Right lobe of liver (tissue), 6 donors: ENCODE results near the gene CEP43. TPM values are rescaled to one million over a fixed set of nuclear protein-coding genes. Genes with fewer than 3 reads are reported as not detected.
A peak's percentile ranks its signal among the peaks of the same experiment; 100 is the strongest.

Experiments
- ATAC-seq, 4 donors: fragments of 200-7000 bp; cut with Tn5 transposase; one replicate each; pipeline ENCODE4 v1.9.1; 2020; ENCODE audit warnings: mild to moderate bottlenecking in 4 of 4, moderate library complexity in 4 of 4
- DNase-seq, 3 donors: peaks; one replicate each; pipeline ENCODE4 v3.0.0-alpha.2; 2020
- H3K27ac ChIP-seq, 3 donors: fragments of 200-600 bp; one replicate each; pipeline ENCODE4 v1.8.0; 2022
- H3K27me3 ChIP-seq, 2 donors: fragments of 200-600 bp; one replicate each; pipeline ENCODE4 v1.8.0; 2022
- H3K36me3 ChIP-seq, 4 donors: fragments of 200-600 bp; sonication (generic) in 1 of 4; one replicate each; pipeline versions ENCODE4 v1.5.1 to v1.8.0; 2017 to 2022; ENCODE audit warnings: control low read depth in 1 of 4
- H3K4me1 ChIP-seq, 4 donors: fragments of 200-600 bp; sonication (generic) in 1 of 4; one replicate each; pipeline versions ENCODE4 v1.5.1 to v1.8.0; 2017 to 2022; ENCODE audit warnings: control low read depth in 1 of 4
- H3K4me3 ChIP-seq, 3 donors: fragments of 200-600 bp; one replicate each; pipeline ENCODE4 v1.8.0; 2022
- H3K9me3 ChIP-seq, 4 donors: fragments of 200-600 bp; sonication (generic) in 1 of 4; one replicate each; pipeline versions ENCODE4 v1.5.1 to v1.8.0; 2017 to 2022; ENCODE audit warnings: control low read depth in 1 of 4
- CTCF ChIP-seq, 4 donors: fragments of 200-600 bp in 3 of 4; fragments of 450-650 bp in 1 of 4; IDR thresholded peaks; one replicate each; pipeline versions ENCODE4 v1.5.1 to v1.8.0; 2016 to 2022; ENCODE audit warnings: antibody characterized with exemption in 4 of 4, mild to moderate bottlenecking in 2 of 4
- POLR2A ChIP-seq: fragments of 450-650 bp; IDR thresholded peaks from one replicate; pipeline ENCODE4 v1.6.1; 2017; ENCODE audit warnings: antibody characterized with exemption, mild to moderate bottlenecking
- WGBS: methylation state at CpG from one replicate; pipeline ENCODE4 v1.1.6; 2018; ENCODE audit warnings: low coverage, low lambda C conversion rate; ENCODE audit not compliant: insufficient coverage; ENCODE audit errors: missing lambda C conversion rate; 5-methylcytosine and 5-hydroxymethylcytosine counted together
- intact Hi-C, 2 donors: fragments of 100-400 bp; cut with DNase I; formaldehyde crosslinking; loops; one replicate each; pipeline versions ENCODE4 v1.11.2 to v1.14.1; 2022
- total RNA-seq, 6 experiments: library from RNA; depleted of rRNA in 2 of 6; stranded (reverse); fragments of >200 nt in 2 of 6; fragmentation: NEBNext Ultra II Directional in 3 of 6; extraction: Animal tissue kit (Norgen Biotek cat#: 25700) in 3 of 6; gene quantifications; one replicate each; pipeline versions ENCODE4 v1.1.0 to v1.2.4, GENCODE V29; 2016 to 2023
- donor health status: DM: no; HTN: yes; CAD: no.
- donor health status: DM: no; HTN: no; CAD: no.
- donor health status: DM: no; HTN: no; CAD: no.
- donor health status: DM: no; HTN: yes; CAD: no.
- donor health status: DM: no; HTN: yes; CAD: no.

The CEP43 gene
- total RNA-seq, 6 experiments from 2014 or later = 11.7 to 23.5 (median 19.7) TPM

GRCh38 chr6:166955121-166955864 lies 43.9 kb upstream of the CEP43 start:
- H3K4me1 ChIP-seq = peaks cover 0 to 3% (median 0%) of the 10 kb centered on the region in 4 donors
- intact Hi-C loops = no loop called here
- TF ChIP-seq POLR2A (no peak), CTCF (IDR thresholded peaks at IDR 0.05) (no peak)
- H3K4me3 ChIP-seq = peak overlapping the region; percentile 86 to 97 (median 87)
- ATAC-seq (no peak), DNase-seq (peak in 2 of 3 donors; percentile 47 to 64)
- no peaks in the 10 kb centered on the region for H3K9me3 ChIP-seq
- 76% methylated on average over 45 of the region's 52 CpGs for WGBS
- no peaks in the 10 kb centered on the region for H3K27me3 ChIP-seq
- H3K36me3 ChIP-seq = no peaks in the 10 kb centered on the region
- H3K27ac ChIP-seq = peak overlapping the region in 2 of 3 donors; percentile 45 to 84

- no peaks in the 10 kb centered on the region for H3K9me3 ChIP-seq
- peak; percentile 20 to 53 (median 42) for ATAC-seq
- DNase-seq = peak in 2 of 3 donors; percentile 49 to 60
- WGBS = 0% methylated on average over 14 of the region's 54 CpGs
- no peaks in the 10 kb centered on the region for H3K27me3 ChIP-seq
- no peaks in the 10 kb centered on the region for H3K36me3 ChIP-seq
- TF ChIP-seq POLR2A = no peak
- TF ChIP-seq CTCF (IDR thresholded peaks at IDR 0.05) = no peak
- peak overlapping the region; percentile 86 to 97 (median 87) for H3K4me3 ChIP-seq
- intact Hi-C loops = no loop called here
- H3K4me1 ChIP-seq = peaks cover 0 to 3% (median 0%) of the 10 kb centered on the region in 4 donors
- H3K27ac ChIP-seq = peak overlapping the region in 2 of 3 donors; percentile 45 to 84
Observed at GRCh38 chr6:166955865-166956443, 43.2 kb upstream of the CEP43 start.

DNA sequence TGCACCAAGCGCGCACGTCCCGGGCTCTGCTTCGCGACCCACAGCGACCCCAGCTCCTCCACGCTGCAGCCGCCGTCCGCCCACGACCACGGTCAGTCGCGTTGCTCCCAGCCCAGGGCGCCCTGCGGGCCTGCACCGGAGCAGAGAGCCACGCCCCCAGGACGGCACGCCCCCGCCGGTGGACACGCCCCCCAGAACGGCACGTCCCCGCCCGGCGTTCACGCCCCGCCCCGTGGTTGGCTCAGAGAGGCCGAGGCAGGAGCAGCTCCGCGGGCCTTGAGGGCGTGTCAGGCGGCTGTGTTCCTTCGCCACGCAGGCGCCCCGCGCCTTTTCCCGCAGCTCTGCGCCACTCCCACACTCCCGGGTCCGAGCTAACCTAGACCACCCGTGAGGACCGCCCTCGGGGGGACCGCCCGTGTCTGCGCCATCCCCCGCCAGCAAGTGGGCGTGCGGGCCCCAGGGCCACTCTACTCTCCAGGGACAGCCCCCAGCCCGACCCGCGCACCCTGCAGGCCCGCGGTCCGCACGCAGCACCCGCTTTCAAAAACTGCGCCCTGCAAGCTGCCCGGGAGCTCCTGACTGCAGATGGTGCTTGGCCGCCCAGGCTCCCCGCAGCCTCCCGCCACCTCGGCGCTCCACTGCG lies 42.6 kb upstream of the CEP43 start, which contains the start of gene RNASET2:
RNASET2 (minus strand) TSS at position 107 of the 643 bp plus-strand sequence. CDS start 368 bp downstream, outside the sequence.
- peak; percentile 99 for DNase-seq
- H3K4me3 ChIP-seq = peak within 1 kb of the TSS; percentile 86 to 97 (median 87)
- no peaks in the 10 kb centered on the region for H3K36me3 ChIP-seq
- no peaks in the 10 kb centered on the region for H3K9me3 ChIP-seq
- TF ChIP-seq POLR2A (peak; percentile 85), CTCF (IDR thresholded peaks at IDR 0.05) (no peak)
- no peaks in the 10 kb centered on the region for H3K27me3 ChIP-seq
- H3K4me1 ChIP-seq = peaks cover 0 to 3% (median 0%) of the 10 kb centered on the region in 4 donors
- H3K27ac ChIP-seq = peak within 1 kb of the TSS; percentile 68 to 84 (median 84)
- peak; percentile 97 to 99 (median 98) for ATAC-seq
- no CpG with 5 or more reads among the region's 71 CpGs for WGBS
- intact Hi-C loops = no loop called here

DNA sequence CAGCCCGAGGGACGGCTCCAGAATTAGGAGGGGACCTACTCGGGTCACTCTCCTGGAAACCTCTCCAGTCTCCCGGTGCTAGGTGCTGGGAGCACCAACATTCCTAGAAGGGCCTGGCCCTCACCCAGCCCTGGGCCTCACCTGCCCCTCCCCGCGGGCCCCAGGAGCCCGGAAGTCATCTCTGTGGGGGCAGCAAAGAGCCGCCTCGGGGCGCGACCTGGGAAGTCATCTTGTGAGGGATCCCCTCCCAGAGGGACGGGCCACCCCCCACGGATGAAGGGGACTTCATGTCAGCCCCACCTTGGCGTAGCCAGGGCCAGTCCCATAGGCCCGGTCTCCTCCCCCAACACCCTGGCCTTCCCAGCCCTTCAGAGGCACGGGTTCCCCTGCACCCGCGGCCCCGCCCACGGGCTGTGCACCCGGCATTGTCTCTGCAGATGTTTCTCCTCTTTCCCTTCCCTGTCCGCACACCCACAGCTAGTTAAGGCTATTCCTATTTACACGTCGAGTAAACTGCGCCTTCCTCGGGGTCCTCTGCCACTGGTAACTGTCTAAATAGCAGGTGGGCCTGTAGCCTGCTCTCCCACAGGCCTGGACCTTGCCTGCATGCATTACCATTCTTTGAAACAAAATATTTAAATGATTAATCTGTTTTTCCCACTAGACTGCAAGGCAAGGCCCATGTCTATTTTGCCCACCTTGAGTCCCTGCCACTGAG lies 42.0 kb upstream of the CEP43 start:
- DNase-seq = peak; percentile 64 to 75 (median 64)
- peak; percentile 19 to 40 (median 34) for ATAC-seq
- 26% methylated on average over 9 of the region's 26 CpGs for WGBS
- Histone ChIP-seq H3K9me3 (no peaks in the 10 kb centered on the region), H3K27ac (peak overlapping the region; percentile 68 to 84 (median 84)), H3K4me3 (peak overlapping the region; percentile 86 to 97 (median 87)), H3K4me1 (peaks cover 0 to 3% (median 0%) of the 10 kb centered on the region in 4 donors), H3K27me3 (no peaks in the 10 kb centered on the region), H3K36me3 (no peaks in the 10 kb centered on the region)
- intact Hi-C loops = no loop called here
- TF ChIP-seq CTCF (IDR thresholded peaks at IDR 0.05) (no peak), POLR2A (no peak)
